WI38 (cell line): ENCODE data around the gene ZNRD2.

ENCODE experiments used
- H3K4me3 ChIP-seq: 2 replicates; pipeline ENCODE4 v1.5.1; 2011; ENCODE audit warnings: low read depth, mild to moderate bottlenecking, control low read depth, low read length
- TF ChIP-seq, protein P1 (sequence below): IDR thresholded peaks from 2 replicates; pipeline ENCODE4 v1.5.1; 2012; ENCODE audit warnings: low read depth, mild to moderate bottlenecking, control low read depth, low read length

The ZNRD2 gene

DNA sequence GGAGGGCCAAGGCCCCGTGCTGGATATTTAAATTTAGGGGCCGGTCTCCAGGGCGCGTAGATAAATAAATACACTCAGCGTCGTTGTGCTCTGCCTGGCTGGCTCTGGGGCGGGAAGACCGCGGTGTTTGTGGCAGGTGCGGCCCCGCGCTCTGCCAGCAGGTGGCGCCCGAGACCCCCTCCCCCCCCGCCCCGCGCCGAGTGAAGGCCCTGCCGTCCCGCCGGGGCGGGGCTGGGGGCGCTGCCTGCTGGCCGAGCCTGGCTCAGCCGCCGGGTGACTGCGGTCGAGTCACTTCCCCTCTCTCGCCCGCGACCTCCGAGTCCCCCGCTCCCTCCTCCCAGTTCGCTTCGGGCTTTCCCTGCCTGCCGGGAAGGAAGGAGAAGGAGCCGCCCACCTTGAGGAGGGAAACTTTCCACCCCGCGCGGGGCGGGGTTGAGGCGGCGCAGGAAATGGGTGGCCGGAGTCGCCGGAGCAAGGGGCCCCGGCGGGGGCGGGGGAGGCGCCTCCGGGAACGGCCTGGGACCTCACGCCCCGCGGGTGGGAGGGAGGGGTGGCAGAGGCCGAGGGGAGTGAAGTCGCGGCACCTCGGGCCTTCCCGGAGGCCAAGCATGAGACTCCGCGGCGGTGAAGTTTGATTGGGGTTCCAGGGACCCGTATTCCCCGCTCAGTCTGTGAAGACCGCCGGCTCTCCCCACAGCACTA is 4.0 kb downstream of the ZNRD2 start:
- TF ChIP-seq, protein P1, sequence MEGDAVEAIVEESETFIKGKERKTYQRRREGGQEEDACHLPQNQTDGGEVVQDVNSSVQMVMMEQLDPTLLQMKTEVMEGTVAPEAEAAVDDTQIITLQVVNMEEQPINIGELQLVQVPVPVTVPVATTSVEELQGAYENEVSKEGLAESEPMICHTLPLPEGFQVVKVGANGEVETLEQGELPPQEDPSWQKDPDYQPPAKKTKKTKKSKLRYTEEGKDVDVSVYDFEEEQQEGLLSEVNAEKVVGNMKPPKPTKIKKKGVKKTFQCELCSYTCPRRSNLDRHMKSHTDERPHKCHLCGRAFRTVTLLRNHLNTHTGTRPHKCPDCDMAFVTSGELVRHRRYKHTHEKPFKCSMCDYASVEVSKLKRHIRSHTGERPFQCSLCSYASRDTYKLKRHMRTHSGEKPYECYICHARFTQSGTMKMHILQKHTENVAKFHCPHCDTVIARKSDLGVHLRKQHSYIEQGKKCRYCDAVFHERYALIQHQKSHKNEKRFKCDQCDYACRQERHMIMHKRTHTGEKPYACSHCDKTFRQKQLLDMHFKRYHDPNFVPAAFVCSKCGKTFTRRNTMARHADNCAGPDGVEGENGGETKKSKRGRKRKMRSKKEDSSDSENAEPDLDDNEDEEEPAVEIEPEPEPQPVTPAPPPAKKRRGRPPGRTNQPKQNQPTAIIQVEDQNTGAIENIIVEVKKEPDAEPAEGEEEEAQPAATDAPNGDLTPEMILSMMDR = no peak; the same call in 1 of the 2 replicates

GRCh38 chr11:65574811-65575567 is 4.7 kb downstream of the ZNRD2 start:
- TF ChIP-seq, protein P1 = no peak
- H3K4me3 ChIP-seq = peak overlapping the region; percentile 53

More for the DNA sequence above, 4.0 kb downstream of the ZNRD2 start:
- peak overlapping the region; percentile 62 for H3K4me3 ChIP-seq

GRCh38 chr11:65575568-65576231 is 5.4 kb downstream of the ZNRD2 start, which contains the start of gene EHBP1L1:
EHBP1L1 (plus strand) TSS chr11:65576053; CDS start chr11:65576303, 250 bp downstream.
- TF ChIP-seq, protein P1 = no peak

DNA sequence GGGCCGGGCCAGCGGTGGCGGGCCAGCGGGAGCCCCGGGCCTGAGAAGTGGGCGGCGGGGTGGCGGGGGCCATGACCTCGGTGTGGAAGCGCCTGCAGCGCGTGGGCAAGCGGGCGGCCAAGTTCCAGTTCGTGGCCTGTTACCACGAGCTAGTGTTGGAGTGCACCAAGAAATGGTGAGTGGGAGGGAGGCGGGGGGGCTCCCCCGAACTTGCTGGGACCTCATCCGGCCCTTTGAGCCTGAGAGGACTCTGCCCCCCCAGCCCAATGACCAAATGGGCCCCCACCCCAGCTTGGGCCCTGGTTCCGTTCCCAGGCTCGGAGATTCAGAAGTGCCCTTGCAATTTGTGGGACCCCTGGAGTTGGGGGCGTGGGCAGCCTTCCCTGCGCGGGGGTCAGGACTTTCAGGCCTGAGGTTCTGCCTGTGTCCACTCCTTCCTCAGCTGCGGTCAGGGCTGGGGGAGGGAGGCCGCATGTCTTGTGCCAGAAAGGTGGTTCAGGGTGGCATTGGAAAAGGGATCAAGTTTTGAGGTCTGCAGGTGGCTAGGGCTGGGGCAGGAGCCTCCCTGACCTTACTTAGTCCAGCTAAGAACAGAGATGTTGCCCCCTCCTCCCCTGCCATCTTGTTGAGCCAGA is 6.1 kb downstream of the ZNRD2 start:
- H3K4me3 ChIP-seq = peak overlapping the region; percentile 63
- TF ChIP-seq, protein P1 = no peak

More at GRCh38 chr11:65575568-65576231, 5.4 kb downstream of the ZNRD2 start, which contains the start of gene EHBP1L1:
- peak within 1 kb of the TSS; percentile 63 for H3K4me3 ChIP-seq

- TF ChIP-seq, protein P1 = no peak
- H3K4me3 ChIP-seq = peak overlapping the region; percentile 63
Observed at GRCh38 chr11:65576867-65577755, 6.8 kb downstream of the ZNRD2 start.

- H3K4me3 ChIP-seq = peak overlapping the region; percentile 63
- TF ChIP-seq, protein P1 = no peak
Observed at GRCh38 chr11:65577756-65578109, 7.5 kb downstream of the ZNRD2 start.
